ENCODE data around the gene CSMD2.

CSMD2 gene

DNA sequence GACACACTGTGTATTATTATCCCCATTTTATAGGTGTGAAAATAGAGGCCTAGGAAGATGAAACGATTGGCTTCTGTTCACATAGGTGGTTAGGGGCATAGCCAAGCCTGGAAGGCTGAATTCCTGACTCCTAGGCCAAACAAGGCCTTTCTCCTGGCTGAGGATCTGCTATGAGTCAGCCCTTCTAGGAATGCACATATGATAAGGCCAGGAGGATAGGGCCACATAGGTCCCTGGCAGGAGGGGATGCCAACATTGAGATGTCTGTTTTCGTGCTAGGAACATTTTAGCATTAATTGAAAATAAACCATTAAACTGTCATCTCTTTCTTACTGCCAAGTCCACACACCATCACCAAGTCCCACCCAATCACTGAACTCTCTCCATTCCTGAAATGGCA, 9.2 kb downstream of the CSMD2 start:
- DNase-seq (ENCODE audit: low spot score) = no peak

DNA sequence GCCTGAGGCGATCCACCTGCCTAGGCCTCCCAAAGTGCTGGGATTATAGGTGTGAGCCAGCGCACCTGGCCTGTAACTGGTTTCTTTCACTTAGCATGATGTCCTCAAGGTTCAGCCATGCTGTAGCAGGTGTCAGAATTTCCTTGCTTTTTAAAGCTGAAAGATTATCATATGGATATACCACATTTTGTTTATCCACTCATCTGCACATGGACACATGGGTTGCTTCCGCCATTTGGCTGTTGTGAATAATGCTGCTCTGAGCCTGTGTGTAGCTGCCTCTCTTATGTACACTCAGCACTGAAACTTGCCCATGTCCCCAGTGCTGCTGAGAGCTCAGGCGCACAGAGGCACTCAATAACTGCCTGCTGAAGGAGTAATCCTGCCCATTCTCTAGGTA, 11.8 kb downstream of the CSMD2 start:
- no peak for DNase-seq (ENCODE audit: low spot score)

DNA sequence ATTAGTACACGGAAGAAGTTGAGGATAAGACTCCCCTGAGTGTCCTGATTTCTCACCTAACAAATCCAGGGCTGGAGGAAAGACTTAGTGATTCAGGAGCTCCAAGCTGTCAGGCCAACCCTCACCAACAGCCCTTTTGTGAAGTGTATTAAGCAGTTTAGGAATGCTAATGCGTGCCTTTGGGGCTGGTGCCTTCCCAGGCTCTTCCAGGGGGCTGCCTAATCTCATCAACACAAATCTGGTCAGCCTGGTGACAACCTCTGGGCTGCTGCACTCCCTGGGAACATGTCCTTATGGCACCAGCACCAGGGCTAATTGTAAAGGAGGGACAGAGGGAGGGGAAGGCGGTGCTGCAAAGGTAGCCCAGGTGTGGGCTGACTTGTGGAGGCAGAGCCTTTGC, 15.5 kb downstream of the CSMD2 start:
- no peak for DNase-seq (ENCODE audit: low spot score)

DNA sequence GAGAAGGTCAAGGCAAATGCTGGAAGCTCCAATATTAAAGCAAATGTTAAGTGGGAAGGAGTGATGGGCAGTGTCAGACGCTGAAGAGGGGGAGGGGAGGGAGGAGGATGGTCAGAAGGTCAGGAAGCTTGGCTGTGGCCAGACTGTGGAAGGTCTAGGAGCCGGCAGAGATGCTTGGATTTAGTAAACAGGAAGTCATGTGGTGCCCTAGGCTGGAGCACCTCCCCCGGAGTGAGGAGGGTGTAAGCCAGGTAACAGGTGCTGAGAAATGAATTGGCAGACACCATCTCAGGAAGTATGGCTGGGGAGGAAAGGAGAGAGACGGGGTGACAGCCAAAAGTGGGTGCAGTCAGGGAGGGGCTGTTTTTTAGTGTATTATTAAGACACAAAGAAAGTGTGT, 17.7 kb downstream of the CSMD2 start:
- DNase-seq (ENCODE audit: low spot score) = no peak

DNA sequence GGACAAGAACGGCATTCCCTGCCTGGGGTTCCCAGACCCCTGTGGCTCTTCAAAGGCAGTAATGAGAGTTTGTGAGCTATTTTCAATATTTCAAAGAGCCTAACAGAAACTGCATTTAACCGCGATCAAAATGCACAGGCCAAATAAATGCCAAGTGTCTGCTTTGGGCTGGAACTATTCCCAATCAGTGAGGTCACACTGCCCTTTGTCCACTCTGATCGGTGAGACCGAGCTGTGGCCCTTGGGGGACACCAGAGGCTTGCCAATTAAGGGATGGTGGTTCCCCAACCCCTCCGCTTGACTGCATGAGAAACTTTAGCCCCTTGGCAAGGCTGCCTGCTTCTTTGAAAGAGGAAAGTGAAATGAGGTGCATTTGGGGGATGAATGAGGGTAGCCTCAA, 20.3 kb downstream of the CSMD2 start:
- no peak for DNase-seq (ENCODE audit: low spot score)

DNA sequence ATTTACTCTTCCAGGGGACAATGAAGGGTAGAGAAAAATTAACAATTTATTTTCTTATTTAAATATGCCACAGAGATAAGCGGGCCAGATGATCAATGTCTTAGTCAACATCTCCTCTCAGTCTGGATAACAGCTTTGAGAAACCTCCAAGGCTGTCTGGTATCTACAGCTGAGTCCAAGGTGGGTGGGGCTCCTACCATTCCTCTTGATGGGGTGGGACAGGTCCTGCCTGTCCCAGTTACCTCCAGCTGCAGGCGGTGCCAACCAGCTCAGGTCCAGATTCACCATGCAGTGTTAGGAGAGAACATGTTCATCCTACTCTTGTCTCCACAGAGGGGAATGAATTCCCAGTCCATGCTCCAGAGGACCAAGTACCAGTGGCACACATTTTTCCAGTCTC, 21.1 kb downstream of the CSMD2 start:
- no peak for DNase-seq (ENCODE audit: low spot score)

DNA sequence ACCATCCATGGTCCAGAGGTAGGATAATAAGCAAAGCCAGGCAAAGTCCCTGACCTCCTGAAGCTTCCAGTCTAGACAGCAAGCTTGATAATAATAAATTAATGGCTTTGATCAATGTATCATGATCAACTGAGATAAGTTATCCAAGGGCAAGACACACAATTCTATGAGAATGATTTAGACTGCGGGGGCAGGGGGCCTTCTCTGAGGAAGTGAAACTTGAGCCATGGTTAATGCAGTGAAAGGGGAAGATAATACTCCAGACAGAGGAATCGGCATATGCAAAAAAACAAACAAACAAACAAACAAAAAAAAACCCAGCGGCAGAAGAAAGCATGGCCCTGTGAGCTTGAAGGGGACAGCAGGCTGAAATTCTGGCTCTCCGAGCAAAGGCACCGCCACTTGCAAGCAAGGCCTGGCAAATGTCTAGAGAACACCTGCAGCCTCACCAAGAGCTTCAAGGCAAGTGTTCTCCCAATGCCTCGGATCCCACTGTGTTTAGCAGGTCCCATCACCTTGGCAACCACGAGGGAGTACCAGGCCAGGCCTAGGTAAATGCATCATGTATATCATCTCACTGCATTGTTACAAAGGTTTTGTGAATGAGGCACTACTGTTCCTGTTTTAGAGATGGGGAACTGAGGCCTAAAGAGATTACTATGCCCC, 24.9 kb downstream of the CSMD2 start:
- DNase-seq (ENCODE audit: low spot score) = no peak

DNA sequence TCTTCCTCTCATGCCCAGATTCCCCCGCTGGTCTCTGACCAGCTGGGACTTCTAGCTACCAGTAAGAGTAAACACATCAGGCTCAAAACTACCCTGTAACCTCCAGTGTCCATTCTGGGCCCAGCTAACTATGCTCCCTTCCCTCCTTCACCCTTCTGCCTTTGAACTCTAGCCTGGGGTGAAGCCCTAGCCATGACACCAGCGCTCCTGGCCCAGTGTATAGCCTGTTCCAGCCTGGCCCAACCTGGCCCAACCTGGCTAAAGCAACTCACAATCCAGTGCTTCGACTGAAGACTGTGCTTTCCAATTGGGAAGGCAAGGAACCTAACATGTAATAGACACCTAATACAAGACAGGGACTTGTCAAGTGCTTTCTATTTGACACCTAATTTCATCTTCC, 27.6 kb downstream of the CSMD2 start:
- DNase-seq (ENCODE audit: low spot score) = no peak

DNA sequence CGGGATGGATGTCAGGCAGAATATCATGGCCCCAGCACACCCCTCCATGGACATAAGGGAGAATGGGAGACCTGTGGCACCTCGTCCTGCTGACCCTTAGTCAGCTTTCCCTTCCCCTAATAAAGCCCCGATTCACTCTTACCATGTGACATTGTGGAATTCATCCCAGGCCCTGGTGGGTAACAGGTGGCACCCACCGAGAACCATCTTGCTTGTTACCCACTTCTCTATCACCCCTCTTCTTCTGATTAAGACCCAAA, 32.9 kb downstream of the CSMD2 start:
- DNase-seq (ENCODE audit: low spot score) = no peak

DNA sequence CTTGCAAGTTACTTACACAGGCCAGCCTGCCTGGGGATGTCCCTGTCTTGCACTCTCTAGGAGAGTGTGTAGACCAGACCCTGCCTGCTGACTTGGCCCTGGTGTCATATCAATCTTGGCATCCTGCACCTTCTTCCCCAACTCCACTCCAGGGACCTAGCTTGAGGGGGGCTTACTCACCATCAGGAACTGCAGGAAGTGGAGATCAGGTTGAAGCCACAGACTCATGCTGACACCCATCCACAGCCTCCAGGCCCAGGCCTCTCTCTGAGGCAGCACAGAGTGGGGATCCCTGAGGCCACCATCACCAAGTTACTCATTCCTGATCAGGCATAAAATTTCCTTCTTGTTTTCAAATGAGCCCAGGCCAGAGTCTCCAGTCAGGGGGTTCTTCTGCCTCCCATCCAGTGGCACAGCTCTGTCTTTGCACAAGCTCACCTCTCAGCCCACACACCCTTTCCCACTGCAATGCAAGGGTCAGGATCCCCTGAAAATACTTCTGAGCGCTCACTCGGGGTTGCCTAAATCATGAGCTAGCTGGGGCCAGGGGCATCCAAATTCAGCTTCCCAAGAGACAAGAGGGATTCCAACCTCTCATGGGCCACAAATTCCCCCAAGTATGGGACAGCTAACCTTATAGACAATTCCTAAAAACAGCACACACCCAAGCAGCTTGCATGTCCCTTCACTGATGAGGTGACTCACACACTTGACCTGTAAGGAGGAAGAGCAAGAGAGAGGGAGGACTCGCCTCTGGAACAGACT, 33.5 kb downstream of the CSMD2 start:
- no peak for DNase-seq (ENCODE audit: low spot score)

DNA sequence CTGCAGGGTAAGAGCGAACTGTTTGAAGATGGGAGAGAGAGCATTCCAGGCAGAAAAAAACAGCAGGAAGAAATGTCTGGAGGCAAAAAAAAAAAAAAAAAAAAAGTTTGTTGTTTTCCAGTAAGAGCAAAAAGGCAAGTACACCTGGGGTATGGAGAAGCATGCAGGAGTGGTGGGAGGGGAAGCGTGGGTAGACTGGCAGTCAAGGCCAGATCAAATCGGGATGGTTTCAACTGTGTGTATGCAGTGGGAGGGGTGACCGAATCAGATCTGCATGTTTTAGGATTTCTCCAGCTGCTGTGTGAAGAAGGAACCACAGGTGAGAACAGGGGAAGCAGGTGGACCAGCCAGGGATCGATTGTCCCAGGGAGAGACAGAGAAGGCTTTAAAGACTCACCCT, 34.7 kb downstream of the CSMD2 start:
- no peak for DNase-seq (ENCODE audit: low spot score)

DNA sequence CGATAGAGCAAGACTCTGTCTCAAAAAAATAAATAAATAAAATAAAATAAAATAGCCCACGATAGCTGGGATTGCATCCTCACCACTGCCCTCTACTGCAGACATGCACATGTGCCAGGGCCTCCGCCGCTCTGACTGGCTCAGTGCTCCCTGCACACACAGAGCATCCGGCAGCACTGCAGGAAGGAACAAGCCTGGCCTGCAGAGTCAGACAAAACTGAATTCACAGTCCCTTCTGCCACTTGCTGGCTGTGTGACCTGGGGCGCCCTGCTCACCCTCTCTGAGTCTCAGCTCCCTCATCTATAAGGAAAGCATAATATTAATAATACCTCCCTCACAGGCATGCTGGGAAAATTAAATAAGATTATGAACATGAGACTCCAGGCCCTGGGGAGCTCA, 35.4 kb downstream of the CSMD2 start:
- DNase-seq (ENCODE audit: low spot score) = no peak

DNA sequence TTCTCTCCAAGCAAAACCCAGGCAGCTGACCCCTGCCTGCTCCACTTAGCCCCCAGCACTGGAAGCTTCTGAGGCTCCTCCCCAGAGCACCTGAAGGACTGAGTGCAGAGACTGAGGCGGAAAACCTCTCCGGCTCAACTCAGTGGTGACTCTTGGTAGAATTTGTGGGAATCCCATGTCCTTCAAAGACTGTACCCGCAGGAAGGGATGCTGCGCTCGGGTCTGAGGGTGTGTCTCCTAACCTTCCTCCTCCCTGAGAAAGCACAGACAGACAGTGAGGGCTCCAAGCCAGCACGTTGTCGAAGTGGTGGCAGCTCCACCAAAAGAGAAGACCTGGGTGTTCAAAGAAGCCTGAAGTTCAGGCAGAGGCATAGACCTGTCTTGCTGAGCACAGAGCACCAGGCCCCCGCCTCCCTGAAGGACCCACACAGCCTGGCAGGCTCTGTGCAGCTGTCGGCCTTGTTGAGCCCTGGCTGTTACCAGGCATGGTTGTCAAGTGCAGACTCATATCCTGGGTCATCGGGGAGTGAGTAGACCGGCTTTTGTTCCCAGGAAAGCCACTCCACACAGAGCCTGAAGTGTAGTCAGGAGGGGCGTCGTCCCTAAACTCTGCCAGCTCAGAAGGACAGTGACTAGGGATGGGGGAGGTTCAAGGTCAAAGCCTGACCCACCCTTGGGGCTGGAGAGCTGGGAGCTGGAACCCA, 36.7 kb downstream of the CSMD2 start:
- DNase-seq (ENCODE audit: low spot score) = no peak

DNA sequence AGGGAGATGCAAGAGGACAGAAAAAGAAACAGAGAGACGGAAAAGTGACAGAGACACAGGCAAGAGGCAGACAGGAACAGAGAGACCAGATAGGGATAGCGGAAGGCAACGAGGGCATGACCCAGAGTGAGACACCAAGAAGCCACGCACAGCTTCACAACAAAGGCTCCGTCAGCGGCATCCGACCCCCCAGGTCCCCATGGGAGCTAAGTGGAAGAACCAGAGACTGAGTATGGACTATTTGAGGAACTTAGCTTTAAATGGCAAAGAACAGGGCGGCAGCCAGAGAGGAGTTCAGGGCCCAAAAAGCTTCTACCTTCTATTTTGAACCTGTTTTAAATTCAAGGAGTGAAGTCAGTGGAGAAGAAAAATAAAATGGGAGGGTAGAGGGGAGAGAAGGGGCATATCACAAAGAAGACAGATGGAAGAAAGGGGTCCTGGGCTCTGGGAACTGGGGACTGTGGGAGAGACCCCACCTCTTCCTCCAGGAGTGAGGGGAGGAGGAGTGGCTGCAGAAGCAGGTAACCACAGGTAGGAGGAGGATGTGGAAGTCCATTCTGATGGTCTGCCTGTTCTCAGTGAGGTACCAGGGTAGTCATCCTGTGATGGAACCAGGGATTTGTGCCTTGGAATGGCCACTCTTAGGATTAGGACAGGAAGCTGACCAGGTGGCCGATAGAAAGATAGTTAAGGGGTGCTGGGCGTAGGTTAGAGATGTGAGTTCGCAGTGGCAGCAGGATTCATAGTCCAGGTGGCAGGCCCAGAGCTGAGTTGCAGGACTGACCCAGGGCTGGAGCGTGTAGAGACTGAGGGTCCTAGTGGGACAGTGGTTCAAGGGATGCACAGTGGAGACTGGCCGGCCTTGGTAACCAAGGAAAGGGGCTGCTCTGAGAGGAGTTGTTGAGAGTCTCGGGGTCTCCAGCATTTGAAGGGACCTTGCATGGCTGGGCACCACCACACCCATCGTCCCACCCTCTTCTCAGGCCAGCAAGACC, 37.7 kb downstream of the CSMD2 start:
- no peak for DNase-seq (ENCODE audit: low spot score)

DNA sequence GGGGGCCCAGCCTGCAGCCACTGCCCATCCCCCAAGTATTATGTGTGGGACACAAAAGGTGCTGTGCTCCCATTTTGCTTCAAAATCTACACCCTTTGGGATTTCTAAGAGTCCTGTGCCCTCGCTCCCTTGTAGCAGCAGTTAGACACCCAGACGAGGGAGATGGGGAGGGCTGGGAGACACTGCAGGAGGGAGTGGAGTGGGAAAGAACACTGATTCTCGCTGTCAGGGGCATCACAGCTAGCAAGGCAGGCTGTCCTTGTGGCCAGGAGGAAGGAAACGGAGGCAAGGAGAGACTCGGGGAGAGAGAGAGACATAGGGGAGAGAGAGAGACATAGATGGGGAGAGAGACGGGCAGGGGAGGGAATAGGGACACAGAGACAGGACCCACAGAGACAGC, 38.5 kb downstream of the CSMD2 start:
- DNase-seq (ENCODE audit: low spot score) = no peak

DNA sequence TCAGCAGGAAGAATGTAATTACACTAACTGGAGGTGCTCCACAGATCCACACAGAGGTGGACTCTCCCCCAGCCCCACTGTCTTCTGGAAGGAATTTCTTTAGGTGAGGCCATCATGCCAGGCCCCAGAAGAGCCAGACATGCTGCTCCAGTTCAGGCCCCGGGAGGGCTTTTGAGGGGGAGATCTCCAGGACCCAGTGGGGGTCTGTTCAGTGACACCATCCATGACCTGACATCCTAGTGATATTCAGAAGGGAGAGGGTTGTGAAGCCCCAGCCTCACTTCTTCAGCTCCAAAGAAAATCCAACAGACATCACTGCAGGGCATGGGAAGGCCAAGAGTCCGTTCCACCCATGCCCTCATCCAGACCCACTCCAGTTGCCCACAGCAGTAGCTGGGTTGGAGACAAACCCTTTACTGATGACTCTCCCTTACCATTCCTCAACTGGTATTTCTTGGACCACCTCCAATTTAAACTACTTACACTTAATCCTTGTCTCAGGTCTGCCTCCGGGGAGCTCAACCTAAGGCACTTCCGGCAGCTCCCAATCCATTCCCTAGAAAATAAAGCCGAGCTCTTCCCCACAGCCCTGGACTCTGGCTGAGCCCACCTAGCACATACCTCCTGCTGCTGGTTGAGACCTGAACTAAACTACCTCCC, 39.2 kb downstream of the CSMD2 start:
- no peak for DNase-seq (ENCODE audit: low spot score)

DNA sequence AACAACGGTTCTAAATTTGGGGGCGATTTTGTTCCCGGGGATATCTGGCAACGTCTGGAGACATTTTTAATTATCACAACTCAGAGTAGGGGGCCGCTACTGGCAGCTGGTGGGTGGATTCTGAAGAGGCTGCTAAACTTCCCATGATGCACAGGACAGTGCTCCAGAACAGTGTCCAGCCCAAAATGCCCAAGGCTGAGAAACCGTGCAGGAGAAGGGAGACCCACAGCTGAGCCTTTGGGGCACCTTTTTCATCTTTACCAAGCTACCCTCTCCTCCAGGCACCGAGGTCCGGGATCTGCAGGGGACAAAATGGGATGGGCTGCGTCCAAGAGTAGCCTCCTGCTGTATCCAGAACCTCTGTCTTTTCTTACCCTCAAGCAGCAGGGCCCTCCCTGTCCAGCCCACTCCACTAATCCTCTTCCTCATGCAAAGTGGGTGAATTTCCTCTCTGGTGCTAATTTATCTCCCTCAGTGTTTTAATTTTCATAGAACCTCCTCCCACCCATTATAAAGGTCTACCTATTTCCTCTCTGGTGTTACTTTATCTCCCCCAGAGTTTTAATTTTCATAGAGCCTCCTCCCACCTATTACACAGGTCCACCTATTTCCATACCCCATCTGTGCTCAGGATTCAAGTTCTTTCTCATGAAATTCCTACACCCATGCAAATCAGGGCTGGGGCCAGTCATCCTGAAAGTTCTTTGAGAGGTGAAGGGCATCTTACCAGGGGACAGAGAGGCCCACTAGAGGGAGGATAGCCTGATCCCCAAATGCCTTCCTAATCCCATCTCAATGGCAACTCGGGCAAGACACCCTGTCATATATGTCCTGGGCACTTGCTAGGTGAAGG, 42.7 kb downstream of the CSMD2 start:
- no peak for DNase-seq (ENCODE audit: low spot score)

DNA sequence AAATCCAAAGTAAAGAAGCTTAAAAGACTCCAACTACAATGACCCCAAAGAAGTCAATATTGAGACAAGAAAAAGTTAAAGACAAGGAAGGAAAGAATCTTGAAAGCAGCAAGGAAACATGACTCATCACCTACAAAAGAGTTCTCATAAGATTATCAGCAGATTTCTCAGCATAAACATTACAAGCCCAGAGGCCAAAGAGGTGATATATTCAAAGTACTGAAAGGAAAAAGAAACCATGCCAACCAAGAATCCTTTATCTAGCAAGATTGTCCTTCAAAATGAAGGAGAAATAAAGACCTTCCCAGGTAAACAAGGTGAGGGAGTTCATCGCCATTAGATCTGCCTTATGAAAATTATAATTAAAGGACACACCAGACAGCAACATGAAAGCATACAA, 49.8 kb downstream of the CSMD2 start:
- no peak for DNase-seq (ENCODE audit: low spot score)

DNA sequence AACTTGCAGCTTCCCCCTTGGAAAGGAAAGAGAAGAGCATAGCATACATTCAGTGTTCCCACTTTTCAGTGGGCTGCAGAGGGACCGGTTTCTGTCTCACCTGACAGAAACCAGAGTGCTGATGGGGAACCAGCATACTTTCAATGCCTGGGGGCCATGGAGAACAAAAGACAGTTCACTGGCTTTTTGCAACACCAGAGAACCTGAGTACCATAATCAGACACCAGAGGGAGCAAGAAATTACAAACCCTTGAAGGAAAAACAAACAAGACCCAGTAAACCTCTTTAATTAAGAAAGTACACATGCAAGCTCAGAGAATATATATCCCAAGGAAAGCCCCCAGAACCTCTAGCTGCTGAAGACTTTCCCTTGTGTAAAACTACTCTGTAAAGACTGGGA, 51.1 kb downstream of the CSMD2 start:
- DNase-seq (ENCODE audit: low spot score) = no peak

DNA sequence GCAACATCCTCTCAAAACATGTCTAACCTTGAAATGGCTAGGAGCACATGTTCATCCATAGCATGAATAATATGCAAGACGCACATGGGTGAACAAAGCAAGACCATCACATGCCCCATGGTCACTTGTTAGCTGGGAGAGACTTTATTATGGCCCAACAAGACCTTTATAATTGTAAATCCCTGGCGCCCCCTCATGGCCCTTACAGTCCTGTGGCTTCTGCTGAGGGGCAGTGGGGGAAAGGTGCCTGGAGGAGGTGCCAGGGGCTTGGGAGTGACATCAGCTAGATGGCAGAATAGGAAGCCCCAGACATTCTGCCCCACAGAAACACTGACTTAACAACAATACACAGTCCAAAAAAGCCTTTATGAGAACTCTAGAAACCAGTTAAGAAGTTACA, 51.7 kb downstream of the CSMD2 start:
- DNase-seq (ENCODE audit: low spot score) = no peak

DNA sequence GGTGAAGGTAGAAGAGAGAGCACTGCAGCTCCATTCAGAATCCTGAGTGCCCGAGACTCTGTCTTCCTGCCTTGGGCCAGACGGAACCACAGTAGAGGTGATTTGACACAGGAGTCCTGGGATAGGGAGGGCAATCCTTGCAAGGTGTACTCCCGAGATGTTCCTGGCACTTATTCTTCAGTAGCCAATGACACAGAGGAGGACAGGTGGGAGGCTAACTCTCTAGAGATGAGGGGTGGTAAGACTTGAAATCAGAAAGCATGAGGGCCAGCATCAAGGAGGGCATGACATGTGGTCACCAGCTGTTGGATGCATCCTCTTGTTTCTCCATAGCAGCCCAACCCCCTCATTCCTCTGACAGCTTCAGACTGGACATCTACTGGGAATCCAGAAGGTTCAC, 56.3 kb downstream of the CSMD2 start:
- no peak for DNase-seq (ENCODE audit: low spot score)

Data from D341Med (cell line).